GM13977 (cell line): ENCODE measurements around the gene ZFAND6.
"Not testable (repeated sequence)": the region's sequence is repeated elsewhere in the genome, so short reads cannot be mapped to it uniquely, and the experiment has no call there.

Source experiments
- DNase-seq: peaks from one replicate; pipeline ENCODE4 v3.0.0; 2012; ENCODE audit warnings: low spot score
- in situ Hi-C: fragments of 300-500 bp; cut with MboI; formaldehyde crosslinking; loops from one replicate; pipeline ENCODE4 v1.12.0; 2022; ENCODE audit warnings: low sequenced_read_pairs, low pct_unique_long_range_greater_than_20kb, mixed read lengths, inconsistent platforms; ENCODE audit not compliant: unreplicated experiment
- TF ChIP-seq, protein P1 (sequence below): IDR thresholded peaks from 2 replicates; pipeline ENCODE4 v1.5.1; 2012; ENCODE audit warnings: mild to moderate bottlenecking, control low read depth; ENCODE audit not compliant: insufficient read depth; ENCODE audit errors: extremely low read depth, missing control alignments

ZFAND6 gene

DNA sequence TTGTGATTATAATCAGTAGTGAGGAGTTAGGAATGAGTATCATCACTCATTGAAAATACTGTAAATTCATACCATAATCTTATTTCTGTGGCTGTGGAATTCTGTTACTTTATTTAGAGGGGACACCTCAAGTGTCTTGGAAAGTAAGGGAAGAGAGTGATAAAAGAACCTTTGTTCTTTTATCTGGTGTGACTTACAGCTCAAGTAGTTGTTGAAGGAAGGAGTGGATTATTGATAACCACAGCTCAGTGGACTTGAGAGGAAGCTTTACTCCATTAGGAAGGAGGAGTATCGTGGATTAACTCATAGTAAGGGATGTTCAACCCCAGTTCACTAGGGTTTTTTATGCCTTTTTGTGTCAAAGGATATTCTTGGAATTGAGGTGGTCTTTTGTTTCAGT lies 61.2 kb downstream of the ZFAND6 start:
- in situ Hi-C loops, result no loop called here
- TF ChIP-seq, protein P1, sequence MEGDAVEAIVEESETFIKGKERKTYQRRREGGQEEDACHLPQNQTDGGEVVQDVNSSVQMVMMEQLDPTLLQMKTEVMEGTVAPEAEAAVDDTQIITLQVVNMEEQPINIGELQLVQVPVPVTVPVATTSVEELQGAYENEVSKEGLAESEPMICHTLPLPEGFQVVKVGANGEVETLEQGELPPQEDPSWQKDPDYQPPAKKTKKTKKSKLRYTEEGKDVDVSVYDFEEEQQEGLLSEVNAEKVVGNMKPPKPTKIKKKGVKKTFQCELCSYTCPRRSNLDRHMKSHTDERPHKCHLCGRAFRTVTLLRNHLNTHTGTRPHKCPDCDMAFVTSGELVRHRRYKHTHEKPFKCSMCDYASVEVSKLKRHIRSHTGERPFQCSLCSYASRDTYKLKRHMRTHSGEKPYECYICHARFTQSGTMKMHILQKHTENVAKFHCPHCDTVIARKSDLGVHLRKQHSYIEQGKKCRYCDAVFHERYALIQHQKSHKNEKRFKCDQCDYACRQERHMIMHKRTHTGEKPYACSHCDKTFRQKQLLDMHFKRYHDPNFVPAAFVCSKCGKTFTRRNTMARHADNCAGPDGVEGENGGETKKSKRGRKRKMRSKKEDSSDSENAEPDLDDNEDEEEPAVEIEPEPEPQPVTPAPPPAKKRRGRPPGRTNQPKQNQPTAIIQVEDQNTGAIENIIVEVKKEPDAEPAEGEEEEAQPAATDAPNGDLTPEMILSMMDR, result no peak
- DNase-seq, result no peak

DNA sequence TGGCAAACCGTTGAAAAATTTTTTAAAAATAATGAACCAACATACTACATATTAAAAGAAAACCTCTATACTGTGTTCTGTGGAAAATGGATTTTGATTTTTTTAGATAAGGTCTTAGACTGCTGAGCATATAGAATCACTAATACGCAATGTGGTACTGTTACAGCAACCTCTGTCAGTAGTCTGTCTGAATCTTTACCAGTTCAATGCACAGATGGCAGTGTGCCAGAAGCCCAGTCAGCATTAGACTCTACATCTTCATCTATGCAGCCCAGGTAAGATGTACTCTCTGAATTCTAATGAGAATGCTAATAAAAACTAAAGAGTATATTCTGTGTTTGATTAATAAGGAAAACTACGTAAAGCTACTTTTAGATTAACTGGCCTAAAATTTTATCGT lies 62.1 kb downstream of the ZFAND6 start:
- in situ Hi-C loops, result no loop called here
- TF ChIP-seq, protein P1, result no peak
- DNase-seq, result no peak

DNA sequence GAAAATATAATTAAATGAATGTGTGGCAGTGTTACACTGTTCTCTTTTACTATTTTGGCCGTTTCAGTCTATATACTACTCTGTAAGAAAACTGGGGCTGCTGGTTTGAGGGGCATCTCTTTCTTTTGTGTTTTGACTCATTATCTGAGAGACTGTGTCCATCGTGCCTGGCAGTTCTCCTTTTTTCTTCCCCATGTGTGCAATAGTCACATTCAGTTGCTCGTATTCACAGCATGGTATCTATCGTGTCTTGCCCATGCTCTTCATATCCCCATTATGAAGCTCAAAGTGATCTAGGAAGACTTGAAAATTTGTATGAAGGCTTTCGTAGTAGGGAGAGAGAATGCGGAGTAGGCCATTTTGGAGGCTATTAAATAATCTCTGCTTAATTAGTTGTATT lies 63.6 kb downstream of the ZFAND6 start:
- in situ Hi-C loops, result no loop called here
- TF ChIP-seq, protein P1, result no peak
- DNase-seq, result no peak

DNA sequence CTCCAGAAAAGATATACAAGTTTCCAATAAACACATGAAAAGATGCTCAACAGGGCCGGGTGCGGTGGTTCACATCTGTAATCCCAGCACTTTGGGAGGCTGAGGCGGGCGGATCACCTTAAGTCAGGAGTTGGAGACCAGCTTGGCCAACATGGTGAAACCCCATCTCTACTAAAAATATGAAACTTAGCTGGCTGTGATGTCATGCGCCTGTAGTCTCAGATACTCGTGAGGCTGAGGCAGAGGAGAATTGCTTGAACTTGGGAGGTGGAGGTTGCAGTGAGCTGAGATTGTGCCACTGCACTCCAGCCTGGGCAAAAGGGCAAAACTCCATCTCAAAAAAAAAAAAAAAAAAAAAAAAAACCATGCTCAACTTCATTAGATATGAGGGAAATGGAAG lies 67.8 kb downstream of the ZFAND6 start:
- in situ Hi-C loops, DNase-seq: not testable (repeated sequence)

DNA sequence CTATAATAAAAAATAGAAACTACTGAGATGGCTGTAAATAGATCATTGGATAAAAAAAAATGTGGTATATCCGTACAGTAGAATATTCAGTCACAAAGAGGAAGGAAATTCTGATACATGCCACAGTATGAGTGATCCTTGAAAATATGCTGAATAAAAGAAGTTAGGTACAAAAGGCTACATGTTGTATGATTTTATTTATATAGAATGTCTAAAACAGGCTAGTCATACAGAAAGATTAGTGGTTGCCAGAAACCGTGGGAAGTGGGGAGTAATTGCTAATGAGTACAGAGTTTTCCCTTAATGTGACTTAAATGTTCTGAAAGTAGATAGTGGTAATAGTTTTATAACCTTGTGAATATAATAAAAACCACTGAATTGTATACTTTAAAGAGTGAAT lies 68.4 kb downstream of the ZFAND6 start:
- in situ Hi-C loops, result no loop called here
- DNase-seq, result no peak
- TF ChIP-seq, protein P1, result no peak

DNA sequence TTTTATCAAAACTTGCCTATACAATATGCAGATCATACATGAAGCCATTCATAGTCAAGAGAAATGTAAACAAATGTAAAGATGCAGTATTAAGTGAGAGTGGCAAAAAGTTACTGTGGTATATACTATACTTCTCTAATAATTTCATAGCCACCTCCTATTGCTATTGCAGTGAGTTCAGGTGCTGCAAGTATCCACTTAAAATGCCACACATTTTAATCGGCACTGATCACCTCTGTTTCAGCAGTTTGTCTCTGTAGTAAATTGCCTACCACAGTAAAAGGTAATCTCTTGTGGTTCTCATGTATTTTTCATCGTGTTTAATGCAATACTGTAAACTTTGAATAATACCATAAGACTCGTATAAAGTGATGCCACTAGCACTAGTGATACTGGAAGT lies 72.9 kb downstream of the ZFAND6 start:
- TF ChIP-seq, protein P1, result no peak
- no peak for DNase-seq
- in situ Hi-C loops, result no loop called here

DNA sequence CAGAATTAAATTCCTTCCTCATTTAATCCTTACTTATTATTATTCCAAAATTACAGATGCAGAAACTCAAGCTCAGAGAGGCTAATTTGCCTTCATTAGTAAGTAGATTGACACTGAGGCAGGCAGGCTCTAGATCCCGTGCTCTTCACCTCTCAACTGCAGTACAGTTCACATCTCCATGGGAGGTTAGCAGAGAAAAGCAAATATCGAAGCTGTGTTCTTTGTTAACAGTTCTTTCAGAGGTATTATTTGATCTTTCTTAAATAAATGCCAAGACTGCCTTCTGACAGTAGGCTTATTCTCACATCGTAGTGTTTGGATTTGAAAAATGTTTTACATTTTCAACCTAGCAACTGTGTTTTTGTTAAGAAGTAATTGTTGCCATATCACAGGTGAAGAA lies 77.4 kb downstream of the ZFAND6 start:
- in situ Hi-C loops, result no loop called here
- TF ChIP-seq, protein P1, result no peak
- DNase-seq, result no peak
